Stimulated activated CD4-positive, alpha-beta T cell treated with anti-CD3 and anti-CD28 coated beads, Interleukin-1b, Interleukin-23, amount 100 ng/mL, for 48 hours (primary cell): ENCODE results near the gene SLC23A2.
A peak's percentile ranks its signal among the peaks of the same experiment; 100 is the strongest.
"Not testable (repeated sequence)": the region's sequence is repeated elsewhere in the genome, so short reads cannot be mapped to it uniquely, and the experiment has no call there.

ENCODE experiments used
- DNase-seq: peaks from one replicate; pipeline ENCODE4 v3.0.0-alpha.2; 2020

SLC23A2 gene

DNA sequence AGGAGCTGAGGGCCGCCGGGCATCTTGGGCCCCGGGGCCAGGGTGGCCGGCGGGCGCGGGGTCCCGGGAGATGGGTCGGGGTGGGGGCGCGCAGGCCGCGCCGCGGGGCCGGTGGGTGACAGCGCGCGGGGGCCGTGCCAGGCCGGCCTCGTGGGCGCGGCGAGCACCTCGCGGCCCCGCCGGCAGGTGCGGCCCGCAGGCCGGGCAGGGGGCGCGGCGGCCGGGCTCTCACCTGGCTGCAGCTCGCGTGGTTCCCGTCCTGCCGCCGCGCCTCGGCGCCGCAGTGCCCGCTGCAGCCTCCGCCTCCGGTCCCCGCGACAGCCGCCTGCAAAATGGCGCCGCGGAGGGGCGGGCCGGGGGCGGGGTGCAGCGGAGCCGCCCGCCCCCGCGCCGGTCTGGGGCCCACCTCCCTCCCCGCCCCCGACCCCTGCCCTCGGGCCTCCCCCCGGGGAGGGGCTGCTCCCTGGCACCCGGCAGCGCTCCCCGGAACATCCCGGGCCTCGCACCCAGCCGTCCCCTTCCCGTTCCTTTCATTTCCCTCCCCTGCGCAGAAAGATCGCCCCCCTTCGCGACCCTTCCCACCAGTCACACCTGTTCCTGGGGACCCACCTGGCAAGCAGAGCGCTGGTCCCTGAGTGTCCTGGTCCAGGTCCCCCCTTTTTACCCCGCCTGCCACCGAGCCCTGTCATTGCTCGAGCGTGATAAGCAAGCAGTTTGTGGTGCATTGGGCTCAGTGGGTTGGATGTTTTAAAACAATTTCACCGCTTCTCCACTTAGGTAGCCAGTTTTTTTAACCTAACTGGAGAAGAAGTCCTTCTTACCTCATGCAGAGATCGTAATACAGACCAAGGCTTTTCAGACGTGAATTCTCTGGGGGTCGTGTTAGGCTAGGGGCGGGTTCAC lies at the start of gene SLC23A2:
TSS of gene SLC23A2 (minus strand) at position 337 of the 903 bp plus-strand sequence. CDS start 68,948 bp downstream, outside the sequence.
- DNase-seq = peak; percentile 41

DNA sequence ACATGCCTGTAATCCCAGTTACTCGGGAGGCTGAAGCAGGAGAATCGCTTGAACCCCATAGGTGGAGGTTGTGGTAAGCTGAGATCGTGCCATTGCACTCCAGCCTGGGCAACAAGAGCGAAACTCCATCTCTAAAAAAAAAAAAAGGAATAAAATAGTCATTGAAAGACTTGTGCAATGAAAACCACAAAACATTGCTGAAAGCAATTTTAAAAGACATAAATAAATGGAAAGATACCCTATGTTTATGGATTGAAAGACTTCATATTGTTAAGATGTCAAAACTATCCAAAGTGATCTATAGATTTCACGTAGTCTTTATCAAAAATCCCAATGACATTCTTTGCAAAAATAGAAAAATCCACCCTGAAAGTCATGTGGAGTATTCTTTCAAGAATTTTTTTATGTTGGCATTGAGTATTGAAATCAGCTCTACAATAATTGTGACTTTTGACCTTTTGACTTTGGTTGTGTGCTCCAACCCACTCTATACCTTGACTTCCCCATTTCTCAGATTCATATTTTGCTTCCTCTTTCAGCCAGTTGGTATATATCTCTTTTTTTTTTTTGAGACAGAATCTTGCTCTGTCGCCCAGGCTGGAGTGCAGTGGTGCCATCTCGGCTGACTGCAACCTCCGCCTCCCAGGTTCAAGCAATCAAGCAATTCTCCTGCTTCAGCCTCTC lies 45.5 kb upstream of the SLC23A2 start:
- no peak for DNase-seq

DNA sequence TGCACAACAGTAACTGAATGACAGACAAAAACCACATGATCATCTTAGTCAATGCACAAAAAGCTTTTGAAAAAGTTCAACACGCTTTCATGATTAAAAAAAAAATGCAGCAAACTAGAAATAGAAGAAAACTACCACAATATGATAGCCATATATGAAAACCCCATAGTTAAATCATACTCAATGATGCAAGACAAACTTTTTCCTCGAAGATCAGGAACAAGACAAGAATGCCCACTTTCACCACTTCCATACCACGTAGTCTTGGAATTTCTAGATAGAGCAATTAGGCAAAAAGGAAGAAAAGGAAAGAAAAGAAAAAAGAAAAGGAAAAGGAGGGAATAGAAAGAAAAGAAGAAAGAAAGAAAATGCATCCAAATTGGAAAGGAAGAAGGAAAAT lies 44.6 kb upstream of the SLC23A2 start:
- DNase-seq = no peak

DNA sequence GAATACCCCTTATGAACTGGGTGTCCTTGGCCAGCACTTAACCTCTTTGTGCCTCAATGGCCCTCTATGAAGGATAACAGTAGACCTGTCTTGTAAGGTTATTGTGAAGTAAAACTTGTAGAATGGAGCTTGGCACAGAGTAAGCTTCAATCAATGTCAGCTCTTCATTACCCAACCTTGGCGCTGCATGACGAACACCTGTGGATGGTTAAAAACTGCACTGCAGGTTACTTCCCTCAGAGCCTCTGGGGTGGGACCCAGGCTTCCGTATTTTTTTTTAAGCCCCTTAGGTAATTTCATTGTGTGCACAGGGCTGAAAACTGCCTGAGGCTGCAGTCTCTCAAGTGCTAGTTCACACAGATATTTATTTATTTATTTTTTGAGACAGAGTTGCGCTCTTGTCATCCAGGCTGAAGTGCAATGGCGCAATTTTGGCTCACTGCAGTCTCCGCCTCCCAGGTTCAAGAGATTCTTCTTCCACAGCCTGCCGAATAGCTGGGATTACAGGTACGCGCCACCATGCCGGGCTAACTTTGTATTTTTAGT lies 42.8 kb upstream of the SLC23A2 start:
- DNase-seq = no peak

DNA sequence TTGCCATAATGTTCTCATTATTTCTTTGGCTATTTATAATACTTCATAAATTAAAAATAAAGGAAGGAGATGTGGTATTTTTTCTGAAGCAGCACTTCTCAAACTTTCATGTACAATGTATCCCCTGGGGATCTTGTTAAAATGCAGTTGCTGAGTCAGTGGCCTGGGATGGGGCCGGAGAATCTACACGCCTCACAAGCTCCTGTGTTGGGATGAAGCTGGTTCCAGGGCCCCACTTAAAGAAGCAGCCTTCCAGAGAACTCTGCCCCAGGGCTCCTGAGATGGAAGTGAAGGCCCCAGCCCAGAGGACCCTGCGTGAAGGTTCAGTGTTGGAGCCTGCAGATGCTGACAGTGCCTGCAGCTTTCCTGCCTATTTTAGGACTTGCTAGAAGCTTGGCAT lies 40.1 kb upstream of the SLC23A2 start:
- DNase-seq = no peak

GRCh38 chr20:5040345-5040744 lies 39.0 kb upstream of the SLC23A2 start:
- DNase-seq = no peak

- no peak for DNase-seq
These were observed 38.6 kb upstream of the SLC23A2 start for GRCh38 chr20:5039889-5040288.

- peak; percentile 27 for DNase-seq
These were observed 37.9 kb upstream of the SLC23A2 start for GRCh38 chr20:5039255-5039657.

GRCh38 chr20:5036828-5037227 lies 35.5 kb upstream of the SLC23A2 start:
- DNase-seq = no peak

- DNase-seq = not testable (repeated sequence)
These were observed 34.2 kb upstream of the SLC23A2 start for GRCh38 chr20:5035518-5035917.

- no peak for DNase-seq
These were observed 32.3 kb upstream of the SLC23A2 start for GRCh38 chr20:5033566-5033965.

DNA sequence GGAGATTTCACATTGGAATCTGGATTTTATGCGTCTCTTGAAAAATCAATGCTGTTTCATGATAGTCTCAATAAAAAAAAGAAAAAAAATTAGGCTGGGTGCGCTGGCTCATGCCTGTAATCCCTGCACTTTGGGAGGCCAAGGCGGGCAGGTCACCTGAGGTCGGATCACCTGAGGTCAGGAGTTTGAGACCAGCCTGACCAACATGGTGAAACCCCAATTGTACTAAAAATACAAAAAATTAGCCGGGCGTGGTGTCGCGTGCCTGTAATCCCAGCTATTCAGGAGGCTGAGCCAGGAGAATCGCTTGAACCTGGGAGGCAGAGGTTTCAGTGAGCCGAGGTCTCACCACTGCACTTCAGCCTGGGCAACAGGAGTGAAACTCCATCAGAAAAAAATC lies 30.4 kb upstream of the SLC23A2 start:
- DNase-seq = not testable (repeated sequence)

- DNase-seq = no peak
These were observed 29.9 kb upstream of the SLC23A2 start for GRCh38 chr20:5031206-5031557.

GRCh38 chr20:5030348-5031205 lies 29.3 kb upstream of the SLC23A2 start:
- DNase-seq = no peak

DNA sequence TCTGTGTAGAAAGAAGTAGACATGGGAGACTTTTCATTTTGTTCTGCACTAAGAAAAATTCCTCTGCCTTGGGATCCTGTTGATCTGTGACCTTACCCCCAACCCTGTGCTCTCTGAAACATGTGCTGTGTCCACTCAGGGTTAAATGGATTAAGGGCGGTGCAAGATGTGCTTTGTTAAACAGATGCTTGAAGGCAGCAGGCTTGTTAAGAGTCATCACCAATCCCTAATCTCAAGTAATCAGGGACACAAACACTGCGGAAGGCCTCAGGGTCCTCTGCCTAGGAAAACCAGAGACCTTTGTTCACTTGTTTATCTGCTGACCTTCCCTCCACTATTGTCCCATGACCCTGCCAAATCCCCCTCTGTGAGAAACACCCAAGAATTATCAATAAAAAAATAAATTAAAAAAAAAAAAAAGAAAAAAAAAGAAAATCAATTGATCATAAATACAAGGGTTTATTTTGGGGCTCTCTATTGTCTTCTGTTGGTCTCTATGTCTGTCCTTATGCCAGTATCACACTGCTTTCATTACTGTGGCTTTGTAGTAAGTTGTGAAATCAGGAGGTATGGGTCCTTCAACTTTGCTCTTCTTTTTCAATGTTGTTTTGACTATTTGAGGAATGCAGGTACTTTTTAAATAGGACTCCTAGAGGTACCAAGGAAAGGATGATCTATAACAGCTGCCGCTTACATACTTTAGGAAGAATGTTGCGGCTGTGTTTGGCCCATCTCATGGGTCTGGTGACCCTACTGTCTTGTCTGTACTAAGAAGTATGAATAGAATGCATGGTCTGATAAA lies 27.1 kb upstream of the SLC23A2 start:
- DNase-seq = not testable (repeated sequence)

DNA sequence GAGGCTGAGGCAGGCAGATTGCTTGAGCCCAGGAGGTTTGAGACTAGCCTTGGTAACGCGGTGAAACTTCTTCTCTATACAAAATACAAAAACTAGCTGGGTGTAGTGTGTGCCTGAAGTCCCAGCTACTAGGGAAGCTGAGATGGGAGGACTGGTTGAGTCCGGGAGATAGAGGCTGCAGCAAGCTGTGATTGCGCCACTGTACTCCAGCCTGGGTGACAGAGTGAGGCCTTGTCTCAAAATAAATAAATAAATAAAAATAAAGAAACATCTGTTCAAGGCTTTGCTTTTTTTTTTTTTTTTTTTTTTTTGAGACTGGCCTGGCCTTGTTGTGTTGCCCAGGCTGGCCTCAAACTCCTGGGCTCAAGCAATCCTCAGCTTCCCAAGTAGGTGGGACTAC lies 23.7 kb upstream of the SLC23A2 start:
- DNase-seq = no peak

DNA sequence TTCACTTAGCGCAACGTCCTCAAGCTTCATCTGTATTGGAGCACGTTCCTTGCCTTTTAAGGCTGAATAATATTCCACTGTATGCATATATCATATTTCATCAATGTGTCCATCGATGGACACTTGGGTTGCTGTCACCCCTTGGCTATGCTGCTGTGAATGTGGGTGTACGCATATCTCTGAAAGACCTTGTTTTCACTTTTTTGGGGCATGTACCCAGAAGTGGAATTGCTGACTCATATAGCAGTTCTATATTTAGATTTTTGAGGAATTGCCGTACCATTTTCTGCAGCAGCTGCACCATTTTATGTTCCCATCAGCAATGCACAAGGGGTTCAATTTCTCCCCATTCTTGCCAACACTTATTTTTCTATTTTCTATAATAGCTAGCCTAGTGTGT lies 22.8 kb upstream of the SLC23A2 start:
- DNase-seq = no peak

- not testable (repeated sequence) for DNase-seq
These were observed 21.9 kb upstream of the SLC23A2 start for GRCh38 chr20:5023171-5023570.

DNA sequence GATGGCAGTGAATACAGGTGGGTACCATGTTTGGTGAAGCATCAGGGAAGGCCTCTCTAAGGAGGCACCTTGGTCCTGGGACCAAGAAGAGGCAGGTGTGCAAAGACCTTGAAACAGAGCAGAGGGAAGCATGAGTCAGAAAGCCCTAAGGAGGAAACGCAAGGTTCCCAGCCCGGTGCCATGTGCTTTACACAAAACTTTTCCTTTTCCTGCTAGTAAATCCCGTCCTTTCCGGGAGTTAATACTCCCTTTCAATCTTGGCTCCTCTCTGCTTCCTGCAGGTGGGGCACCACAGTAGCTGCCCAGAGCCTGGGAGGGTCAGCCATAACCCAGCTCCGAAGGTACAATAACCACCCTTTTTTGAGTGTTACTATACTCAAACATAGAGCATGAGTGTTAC lies 19.4 kb upstream of the SLC23A2 start:
- no peak for DNase-seq

- no peak for DNase-seq
These were observed 12.6 kb upstream of the SLC23A2 start for GRCh38 chr20:5013682-5014447.

- no peak for DNase-seq
These were observed 7.4 kb upstream of the SLC23A2 start for GRCh38 chr20:5008759-5009158.
